ENCODE results near the gene FER. TPM values are rescaled to one million over a fixed set of nuclear protein-coding genes. Genes with fewer than 3 reads are reported as not detected.

Gene FER
- total and polyA plus RNA-seq, 2 of the 8 experiments (the other 6 are each of a cell fraction or from before 2014, with no cell fraction given): 1.3 to 15.8 TPM

GRCh38 chr5:109121225-109121624 is 373.5 kb downstream of the FER start (continued):
- TF ChIP-seq USF2 (IDR thresholded peaks at IDR 0.05; ENCODE audit: low read length) (no peak), TCF12 (IDR thresholded peaks at IDR 0.05; ENCODE audit: low read depth, low read length) (no peak), SRF (IDR thresholded peaks at IDR 0.05; ENCODE audit: low read depth, low read length) (no peak), GTF2F1 (IDR thresholded peaks at IDR 0.05; ENCODE audit: borderline replicate concordance, low read depth, low read length) (no peak)
